Measurements from ENCODE around the gene KCTD14. TPM values are rescaled to one million over a fixed set of nuclear protein-coding genes. Genes with fewer than 3 reads are reported as not detected.

Gene KCTD14
- total and polyA plus RNA-seq, 9 of the 15 experiments (the other 6 are each of a cell fraction or from before 2014, with no cell fraction given), result 0.04 to 0.30 (median 0.11) TPM; not detected in 2

DNA sequence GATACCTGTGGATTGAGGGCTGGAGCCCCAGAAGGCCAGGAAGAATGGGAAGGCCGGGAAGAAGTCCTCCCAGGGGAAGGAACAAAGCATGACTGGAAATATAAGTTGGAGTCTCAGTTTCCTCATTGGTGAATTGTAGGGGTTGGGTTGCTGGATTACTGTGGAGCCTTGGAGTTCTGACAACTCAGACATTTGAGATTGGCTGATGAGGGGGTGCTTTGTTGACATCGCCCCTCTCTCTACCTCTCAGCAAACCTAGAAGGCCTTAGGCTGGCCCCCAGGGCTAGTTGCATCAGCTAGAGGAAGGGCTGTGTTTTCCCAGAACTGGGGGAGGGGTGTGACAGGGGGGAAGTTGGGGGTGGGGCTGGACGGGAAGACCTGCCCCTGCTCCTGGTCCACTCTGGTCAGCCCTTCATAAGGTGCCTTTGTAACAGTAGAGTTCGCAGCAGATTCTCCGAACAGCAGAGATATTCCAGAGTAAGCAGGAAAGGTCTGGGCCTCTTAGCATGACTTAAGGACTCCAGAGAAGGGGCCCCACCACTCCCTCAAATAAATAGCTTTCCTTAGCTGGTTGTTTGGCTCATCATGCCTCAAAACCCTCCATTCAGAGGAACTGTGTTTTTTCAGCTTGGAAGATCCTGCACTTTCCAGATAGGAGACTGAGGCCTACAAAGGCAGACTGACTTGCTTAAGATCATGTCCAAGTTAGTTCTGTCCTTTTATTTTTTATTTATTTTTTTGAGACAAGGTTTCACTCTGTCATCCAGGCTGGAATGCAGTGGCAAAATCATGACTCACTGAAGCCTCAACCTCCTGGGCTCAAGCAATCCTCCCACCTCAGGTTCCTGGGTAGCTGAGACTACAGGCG lies 28.1 kb upstream of the KCTD14 start:
- Histone ChIP-seq H3K9ac (ENCODE audit: insufficient read depth in 1 of 2, low read depth in 2 of 2, low read length in 2 of 2) (peak overlapping the region; percentile 67 to 80; a peak in 3 of 4 replicates), H3K27me3 (ENCODE audit: control insufficient read depth in 2 of 2, insufficient read depth in 2 of 2, low read length in 2 of 2) (no peaks in the 10 kb centered on the region), H3K4me3 (no peak overlapping the region), H3K79me2 (ENCODE audit: control insufficient read depth, insufficient read depth, low read length) (no peaks in the 10 kb centered on the region), H3K36me3 (ENCODE audit: control insufficient read depth, insufficient read depth, low read length) (no peaks in the 10 kb centered on the region), H3K9me3 (replicated peaks; ENCODE audit: control insufficient read depth, insufficient read depth, low read depth, low read length) (no peaks in the 10 kb centered on the region), H2AFZ (ENCODE audit: low read depth, low read length) (peak overlapping the region; percentile 69), H3K4me2 (ENCODE audit: insufficient read depth, low read length) (peak overlapping the region; percentile 62), H3K27ac (ENCODE audit: extremely low read depth, low read depth, low read length) (peak overlapping the region; percentile 94), H3K4me1 (replicated peaks in 1 of 2; ENCODE audit: control insufficient read depth in 2 of 2, insufficient read depth in 2 of 2, low read length in 2 of 2) (peaks cover 21 to 34% of the 10 kb centered on the region in 2 experiments), H4K20me1 (replicated peaks; ENCODE audit: control insufficient read depth, insufficient read depth, low read length) (no peaks in the 10 kb centered on the region), H3K9me1 (ENCODE audit: control insufficient read depth, insufficient read depth, low read length) (no peaks in the 10 kb centered on the region)
- ChIA-PET CTCF (ENCODE audit: low intra/inter-chr PET ratio) (no interaction called here), POLR2A (interaction anchor here (0.7 to 1.1 kb wide), 8 partner anchors 10 to 37 kb away, joined by 3 to 5 read pairs (median 3); no protein-coding TSS in a partner anchor)
- ATAC-seq (peak; percentile 88), DNase-seq (ENCODE audit: extremely low read depth in 1 of 4, low spot score in 3 of 4) (peak; percentile 84 to 94 (median 90)), FAIRE-seq (peak; percentile 90)
- 13% methylated on average over 5 of the region's 6 CpGs for WGBS (ENCODE audit: insufficient coverage, low coverage, missing lambda C conversion rate)
- intact Hi-C loops (cut with micrococcal nuclease) (loop anchor here (1.0 to 5.0 kb wide), 2 partner anchors 27 to 136 kb away; partner anchors contain the start of genes KCTD21 and USP35), in situ Hi-C loops (cut with MboI) (no loop called here)
- BruUV-seq (replicated peaks), result TSS peak; percentile 94
- TF ChIP-seq PPARD (CRISPR knock-in tag; IDR thresholded peaks at IDR 0.05) (no peak), ZSCAN29 (IDR thresholded peaks at IDR 0.05) (no peak), SRF (CRISPR knock-in tag; IDR thresholded peaks at IDR 0.05) (no peak), SAFB2 (IDR thresholded peaks at IDR 0.05; ENCODE audit: borderline replicate concordance, low read depth, low read length, severe bottlenecking) (no peak), ETV1 (tag; conservative IDR thresholded peaks at IDR 0.05; ENCODE audit: low read depth) (0 out of 2 replicates have a peak, but pooled peaks have one; percentile 3), SP1 (CRISPR knock-in tag; IDR thresholded peaks at IDR 0.05) (no peak), NFXL1 (CRISPR knock-in tag; IDR thresholded peaks at IDR 0.05) (no peak), DDX20 (tag; IDR thresholded peaks at IDR 0.05; ENCODE audit: low read depth) (peak; percentile 60; the same call in 1 of the 2 replicates), RBM17 (IDR thresholded peaks at IDR 0.05; ENCODE audit: borderline replicate concordance, low read depth, low read length) (no peak), ZKSCAN1 (IDR thresholded peaks at IDR 0.05; ENCODE audit: low read depth, low read length) (no peak), ETV5 (CRISPR knock-in tag; IDR thresholded peaks at IDR 0.05; ENCODE audit: low read depth) (no peak), PTTG1 (tag; IDR thresholded peaks at IDR 0.05; ENCODE audit: low read depth) (no peak), TAF15 (IDR thresholded peaks at IDR 0.05; ENCODE audit: low read depth, low read length) (no peak), ZNF197 (CRISPR knock-in tag; IDR thresholded peaks at IDR 0.05; ENCODE audit: low read depth) (no peak; the same call in 1 of the 2 replicates), CREB1 (IDR thresholded peaks at IDR 0.05) (no peak), CREB1 (CRISPR knock-in tag; IDR thresholded peaks at IDR 0.05) (no peak)
- TF ChIP-seq, protein P1, sequence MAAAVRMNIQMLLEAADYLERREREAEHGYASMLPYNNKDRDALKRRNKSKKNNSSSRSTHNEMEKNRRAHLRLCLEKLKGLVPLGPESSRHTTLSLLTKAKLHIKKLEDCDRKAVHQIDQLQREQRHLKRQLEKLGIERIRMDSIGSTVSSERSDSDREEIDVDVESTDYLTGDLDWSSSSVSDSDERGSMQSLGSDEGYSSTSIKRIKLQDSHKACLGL (CRISPR knock-in tag; IDR thresholded peaks at IDR 0.05; ENCODE audit: borderline replicate concordance, poor library complexity, severe bottlenecking), result no peak
- TF ChIP-seq, protein P2, sequence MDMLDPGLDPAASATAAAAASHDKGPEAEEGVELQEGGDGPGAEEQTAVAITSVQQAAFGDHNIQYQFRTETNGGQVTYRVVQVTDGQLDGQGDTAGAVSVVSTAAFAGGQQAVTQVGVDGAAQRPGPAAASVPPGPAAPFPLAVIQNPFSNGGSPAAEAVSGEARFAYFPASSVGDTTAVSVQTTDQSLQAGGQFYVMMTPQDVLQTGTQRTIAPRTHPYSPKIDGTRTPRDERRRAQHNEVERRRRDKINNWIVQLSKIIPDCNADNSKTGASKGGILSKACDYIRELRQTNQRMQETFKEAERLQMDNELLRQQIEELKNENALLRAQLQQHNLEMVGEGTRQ (CRISPR knock-in tag; IDR thresholded peaks at IDR 0.05), result no peak
- TF ChIP-seq, protein P3, sequence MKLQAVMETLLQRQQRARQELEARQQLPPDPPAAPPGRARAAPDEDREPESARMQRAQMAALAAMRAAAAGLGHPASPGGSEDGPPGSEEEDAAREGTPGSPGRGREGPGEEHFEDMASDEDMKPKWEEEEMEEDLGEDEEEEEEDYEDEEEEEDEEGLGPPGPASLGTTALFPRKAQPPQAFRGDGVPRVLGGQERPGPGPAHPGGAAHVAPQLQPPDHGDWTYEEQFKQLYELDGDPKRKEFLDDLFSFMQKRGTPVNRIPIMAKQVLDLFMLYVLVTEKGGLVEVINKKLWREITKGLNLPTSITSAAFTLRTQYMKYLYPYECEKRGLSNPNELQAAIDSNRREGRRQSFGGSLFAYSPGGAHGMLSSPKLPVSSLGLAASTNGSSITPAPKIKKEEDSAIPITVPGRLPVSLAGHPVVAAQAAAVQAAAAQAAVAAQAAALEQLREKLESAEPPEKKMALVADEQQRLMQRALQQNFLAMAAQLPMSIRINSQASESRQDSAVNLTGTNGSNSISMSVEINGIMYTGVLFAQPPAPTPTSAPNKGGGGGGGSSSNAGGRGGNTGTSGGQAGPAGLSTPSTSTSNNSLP (IDR thresholded peaks at IDR 0.05; ENCODE audit: borderline replicate concordance, low read depth, low read length), result peak; percentile 8; the same call in 1 of the 2 replicates
